Fibroblast of pulmonary artery (primary cell): ENCODE data around the gene ADRA2A.

ENCODE experiments used
- DNase-seq: peaks from one replicate; pipeline ENCODE4 v3.0.0-alpha.2; 2010; ENCODE audit warnings: low read depth
- H3K4me3 ChIP-seq: replicated peaks from 2 replicates; pipeline ENCODE4 v1.5.1; 2011; ENCODE audit warnings: low read depth, mild to moderate bottlenecking, control low read depth, low read length, moderate library complexity
- TF ChIP-seq, protein P1 (sequence below): IDR thresholded peaks from 2 replicates; pipeline ENCODE4 v1.5.1; 2011; ENCODE audit warnings: mild to moderate bottlenecking, control low read depth, low read length, inconsistent platforms; ENCODE audit errors: missing control alignments

ADRA2A gene

DNA sequence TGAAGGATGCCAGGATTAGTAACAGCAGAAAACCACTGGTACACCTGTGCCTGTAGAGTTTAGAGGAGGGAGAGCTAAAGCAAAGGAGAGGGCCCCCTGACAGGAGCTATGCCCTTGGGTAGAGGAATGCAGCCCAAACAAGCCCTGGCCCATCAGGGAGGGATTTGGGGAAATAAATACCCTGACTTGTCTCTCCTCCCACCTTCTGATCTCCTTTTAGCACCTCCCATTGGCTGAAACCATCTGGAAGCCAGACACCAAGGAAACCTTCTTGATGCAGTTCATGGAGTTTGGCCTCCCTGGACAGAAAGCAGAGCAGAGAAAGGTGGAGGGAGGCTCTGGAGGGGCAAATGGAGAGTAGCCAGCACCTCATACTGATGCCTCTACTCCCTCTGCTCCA, 45.3 kb downstream of the ADRA2A start:
- TF ChIP-seq, protein P1, sequence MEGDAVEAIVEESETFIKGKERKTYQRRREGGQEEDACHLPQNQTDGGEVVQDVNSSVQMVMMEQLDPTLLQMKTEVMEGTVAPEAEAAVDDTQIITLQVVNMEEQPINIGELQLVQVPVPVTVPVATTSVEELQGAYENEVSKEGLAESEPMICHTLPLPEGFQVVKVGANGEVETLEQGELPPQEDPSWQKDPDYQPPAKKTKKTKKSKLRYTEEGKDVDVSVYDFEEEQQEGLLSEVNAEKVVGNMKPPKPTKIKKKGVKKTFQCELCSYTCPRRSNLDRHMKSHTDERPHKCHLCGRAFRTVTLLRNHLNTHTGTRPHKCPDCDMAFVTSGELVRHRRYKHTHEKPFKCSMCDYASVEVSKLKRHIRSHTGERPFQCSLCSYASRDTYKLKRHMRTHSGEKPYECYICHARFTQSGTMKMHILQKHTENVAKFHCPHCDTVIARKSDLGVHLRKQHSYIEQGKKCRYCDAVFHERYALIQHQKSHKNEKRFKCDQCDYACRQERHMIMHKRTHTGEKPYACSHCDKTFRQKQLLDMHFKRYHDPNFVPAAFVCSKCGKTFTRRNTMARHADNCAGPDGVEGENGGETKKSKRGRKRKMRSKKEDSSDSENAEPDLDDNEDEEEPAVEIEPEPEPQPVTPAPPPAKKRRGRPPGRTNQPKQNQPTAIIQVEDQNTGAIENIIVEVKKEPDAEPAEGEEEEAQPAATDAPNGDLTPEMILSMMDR: no peak
- no peak for DNase-seq
- H3K4me3 ChIP-seq: no peak overlapping the region

DNA sequence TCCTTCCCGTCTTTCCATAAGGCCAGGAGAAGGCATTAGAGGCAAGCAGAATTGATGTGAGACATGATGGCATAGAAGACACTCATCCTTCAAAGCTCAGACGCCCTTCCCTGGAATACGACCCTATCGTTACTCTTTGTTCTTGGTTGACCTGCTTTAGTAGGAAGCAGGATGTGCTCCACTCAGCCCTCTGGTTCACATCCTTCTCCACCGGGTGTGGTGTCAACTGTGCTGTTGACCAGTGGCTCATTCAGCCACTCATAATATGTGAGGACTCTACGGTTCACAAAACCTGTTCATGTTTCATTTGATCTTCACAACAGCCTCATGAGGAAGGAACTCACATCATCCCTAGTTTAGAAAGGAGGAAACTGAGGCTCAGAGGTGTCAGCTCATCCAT, 47.1 kb downstream of the ADRA2A start:
- TF ChIP-seq, protein P1: no peak
- DNase-seq: no peak
- no peak overlapping the region for H3K4me3 ChIP-seq

GRCh38 chr10:111125102-111125501, 48.3 kb downstream of the ADRA2A start:
- DNase-seq: no peak
- TF ChIP-seq, protein P1: no peak

GRCh38 chr10:111126077-111126476, 49.2 kb downstream of the ADRA2A start:
- TF ChIP-seq, protein P1: no peak
- H3K4me3 ChIP-seq: no peak overlapping the region
- no peak for DNase-seq

More at GRCh38 chr10:111125102-111125501, 48.3 kb downstream of the ADRA2A start:
- H3K4me3 ChIP-seq: no peak overlapping the region

DNA sequence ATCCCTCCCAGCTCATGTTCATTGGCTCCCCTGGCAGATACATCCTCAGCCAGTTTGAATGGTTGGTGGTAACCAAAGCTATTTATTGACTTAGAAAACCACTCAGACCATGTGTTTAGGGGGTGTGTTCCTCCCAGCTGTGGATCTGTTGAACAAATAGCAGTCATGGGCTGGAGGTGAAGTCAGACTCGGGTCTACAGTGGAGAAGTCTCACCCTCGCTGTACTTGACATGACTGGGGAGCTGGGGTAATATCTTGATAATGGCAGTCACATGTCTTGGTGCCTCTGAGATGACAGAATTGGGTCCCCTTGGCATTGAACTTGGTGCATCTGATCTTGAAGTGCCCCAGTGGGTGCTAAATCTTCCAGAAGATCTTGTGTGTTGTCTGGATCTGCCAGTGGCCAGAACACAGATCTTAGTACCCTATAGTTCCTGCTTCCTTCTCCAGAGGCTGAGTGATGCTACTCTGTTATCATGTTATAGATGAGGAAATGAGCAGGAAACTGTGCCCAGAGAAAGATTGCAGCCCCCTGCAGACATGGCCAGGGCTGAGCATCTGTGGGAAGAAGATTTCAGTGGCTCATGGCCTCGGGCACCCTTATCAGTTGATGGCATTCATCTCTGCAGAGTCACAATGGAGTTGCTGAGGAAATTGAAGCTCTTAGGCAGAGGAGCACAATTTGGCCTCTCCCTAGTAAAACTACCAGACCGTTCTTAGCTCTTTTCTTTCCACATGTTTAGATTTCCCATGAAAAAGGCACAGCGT, 50.4 kb downstream of the ADRA2A start:
- TF ChIP-seq, protein P1: no peak
- no peak for DNase-seq
- no peak overlapping the region for H3K4me3 ChIP-seq

- DNase-seq: no peak
Measured at GRCh38 chr10:111128331-111129180, 51.7 kb downstream of the ADRA2A start.

More at GRCh38 chr10:111128331-111129180, 51.7 kb downstream of the ADRA2A start:
- no peak overlapping the region for H3K4me3 ChIP-seq
- TF ChIP-seq, protein P1: no peak
